GM10847 (cell line): ENCODE data around the gene COMMD10.

Experiments used
- POLR2A ChIP-seq: IDR thresholded peaks from 2 replicates; pipeline ENCODE4 v1.6.1; 2011; ENCODE audit not compliant: insufficient read length; ENCODE audit errors: extremely low read depth

The COMMD10 gene

GRCh38 chr5:116084871-116085715 lies at the start of gene COMMD10:
Gene COMMD10, plus strand, starts transcription at chr5:116085025.
- peak; percentile 45 for TF ChIP-seq POLR2A

- TF ChIP-seq POLR2A = no peak
Measured at GRCh38 chr5:116035123-116035522, 49.7 kb upstream of the COMMD10 start.

DNA sequence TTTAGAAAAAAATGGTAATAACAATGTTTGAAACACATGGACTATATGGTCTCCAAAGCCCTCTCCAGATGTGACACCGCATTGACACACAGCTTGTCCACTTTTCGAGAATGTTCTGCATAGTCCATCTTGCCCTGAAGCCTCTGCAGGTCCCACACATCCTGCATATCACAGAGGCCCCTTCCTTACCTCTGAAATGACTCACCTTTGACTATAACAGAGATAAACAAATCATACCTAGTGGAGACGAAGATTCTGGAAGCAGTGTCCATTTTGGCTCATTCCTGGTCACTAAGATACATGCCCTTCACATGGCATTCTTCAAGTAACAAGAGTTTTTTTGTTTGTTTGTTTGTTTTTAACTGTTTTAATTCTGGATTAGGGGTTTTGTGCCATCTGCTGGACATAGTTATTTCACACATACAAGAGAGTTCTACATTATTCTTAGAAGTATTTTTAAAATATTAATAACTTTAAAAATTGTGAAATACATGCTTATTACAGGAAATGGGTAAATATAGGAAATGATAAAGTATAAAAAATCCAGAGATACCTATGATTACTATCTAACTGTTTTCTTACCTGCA lies 47.5 kb upstream of the COMMD10 start:
- TF ChIP-seq POLR2A = no peak

GRCh38 chr5:116038817-116039216 lies 46.0 kb upstream of the COMMD10 start:
- no peak for TF ChIP-seq POLR2A

GRCh38 chr5:116042375-116042774 lies 42.5 kb upstream of the COMMD10 start:
- no peak for TF ChIP-seq POLR2A

GRCh38 chr5:116044073-116044472 lies 40.8 kb upstream of the COMMD10 start:
- TF ChIP-seq POLR2A = no peak

- TF ChIP-seq POLR2A = no peak
Measured at GRCh38 chr5:116045821-116046220, 39.0 kb upstream of the COMMD10 start.

GRCh38 chr5:116046261-116046660 lies 38.6 kb upstream of the COMMD10 start:
- TF ChIP-seq POLR2A = no peak

DNA sequence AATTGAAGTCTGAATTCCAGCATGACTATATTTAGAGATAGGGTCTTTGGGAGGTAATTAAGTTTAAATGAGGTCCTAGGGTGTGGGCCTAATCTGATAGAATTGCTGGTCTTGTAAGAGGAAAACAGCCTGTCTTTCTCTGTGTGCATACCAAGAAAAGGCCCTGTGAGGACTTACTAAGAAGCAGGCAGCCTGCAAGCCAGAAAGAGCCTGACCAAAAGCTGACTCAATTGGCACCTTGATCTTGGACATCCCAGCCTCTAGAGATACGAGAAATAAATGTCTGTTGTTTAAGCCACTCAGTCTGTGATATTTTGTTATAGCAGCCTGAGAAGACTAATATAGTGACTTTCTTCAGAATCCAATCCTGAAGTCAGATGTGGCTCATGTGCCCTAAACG lies 38.0 kb upstream of the COMMD10 start:
- no peak for TF ChIP-seq POLR2A

DNA sequence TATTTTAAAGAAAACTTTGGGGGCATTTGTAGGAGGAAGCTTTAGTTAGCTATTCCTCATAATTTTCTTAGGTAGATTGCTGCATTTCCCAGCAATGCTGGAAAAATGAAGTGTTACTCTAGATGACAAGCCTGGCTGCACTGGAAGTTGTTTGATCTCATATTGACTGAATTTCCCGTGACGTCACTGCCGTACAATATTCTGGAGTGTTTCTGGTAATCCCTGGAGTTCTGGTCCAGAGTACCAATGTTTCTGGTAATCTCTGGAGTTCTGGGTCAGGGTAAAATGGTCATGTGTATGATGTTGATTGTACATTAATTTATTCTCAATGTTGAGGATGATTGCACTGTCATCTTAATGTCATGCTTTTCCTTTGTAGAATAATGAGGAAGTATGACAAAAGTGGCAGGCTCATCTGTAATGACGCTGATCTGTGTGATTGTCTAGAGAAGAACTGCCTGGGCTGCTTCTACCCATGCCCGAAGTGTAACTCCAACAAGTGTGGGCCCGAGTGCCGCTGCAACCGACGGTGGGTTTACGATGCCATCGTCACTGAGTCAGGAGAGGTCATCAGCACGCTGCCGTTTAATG lies 26.4 kb upstream of the COMMD10 start:
- no peak for TF ChIP-seq POLR2A

DNA sequence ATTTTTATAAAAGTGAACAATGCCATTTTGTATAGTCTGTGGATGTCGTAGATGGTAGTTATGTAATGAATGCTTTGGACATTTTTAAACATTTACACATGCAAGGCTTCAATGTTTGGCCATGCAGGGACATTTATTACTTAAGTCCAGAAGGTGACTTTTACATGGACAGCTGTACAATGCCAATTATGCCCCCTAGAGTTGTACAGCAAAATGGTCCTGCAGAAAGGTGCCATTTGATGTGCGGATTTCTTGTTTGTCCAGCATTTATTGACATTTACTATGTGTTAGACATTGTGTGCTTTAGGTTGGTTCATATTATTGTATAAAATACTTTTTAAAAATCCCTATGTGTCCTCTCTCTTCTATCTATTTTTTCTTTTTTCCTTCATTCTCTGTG lies 22.5 kb upstream of the COMMD10 start:
- TF ChIP-seq POLR2A = no peak

DNA sequence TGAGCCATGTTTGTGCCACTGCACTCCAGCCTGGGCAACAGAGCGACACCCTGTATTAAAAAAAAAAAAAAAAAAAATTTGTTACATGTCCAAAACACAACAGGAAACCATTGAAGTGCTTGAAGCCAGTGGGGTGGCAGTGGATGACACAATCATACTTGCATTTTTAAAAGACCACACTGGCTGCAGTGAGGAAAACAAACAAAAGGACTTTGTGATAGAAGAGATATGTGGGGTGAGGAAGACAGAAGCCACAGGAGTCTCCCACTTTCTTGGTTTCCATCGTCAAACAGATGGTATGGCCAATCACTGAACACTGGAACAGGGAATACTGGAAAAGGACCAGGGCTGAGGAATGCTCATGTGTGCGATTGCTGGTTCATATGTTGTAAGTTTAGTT lies 20.9 kb upstream of the COMMD10 start:
- TF ChIP-seq POLR2A = no peak

- no peak for TF ChIP-seq POLR2A
Measured at GRCh38 chr5:116068028-116068632, 16.7 kb upstream of the COMMD10 start.

DNA sequence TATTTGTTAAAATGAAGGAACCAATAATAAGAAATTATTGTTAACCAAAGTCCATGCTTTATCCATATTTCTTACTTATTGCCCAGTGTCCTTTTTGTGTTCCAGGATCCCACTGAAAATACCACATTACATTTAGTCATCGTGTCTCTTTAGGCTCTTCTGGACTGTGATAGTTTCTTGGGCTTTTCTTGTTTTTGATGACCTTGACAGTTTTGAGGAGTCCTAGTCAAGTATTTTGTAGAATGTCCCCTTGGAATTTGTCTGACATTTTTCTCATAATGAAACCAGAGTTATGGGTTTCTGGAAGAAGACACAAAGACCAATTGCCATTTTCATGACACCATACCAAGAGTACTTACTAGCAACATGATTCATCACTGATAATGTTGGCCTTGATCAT lies 13.6 kb upstream of the COMMD10 start:
- TF ChIP-seq POLR2A = no peak

- no peak for TF ChIP-seq POLR2A
Measured at GRCh38 chr5:116075191-116075831, 9.5 kb upstream of the COMMD10 start.
